Type B pancreatic cell (in vitro differentiated cells): ENCODE measurements around the gene COX4I2. TPM values are rescaled to one million over a fixed set of nuclear protein-coding genes. Genes with fewer than 3 reads are reported as not detected.
A peak's percentile ranks its signal among the peaks of the same experiment; 100 is the strongest.

Experiments used
- DNase-seq: peaks from one replicate; pipeline ENCODE4 v3.0.0; 2021; ENCODE audit warnings: mixed read lengths; ENCODE audit not compliant: unreplicated experiment; ENCODE audit errors: extremely low spot score
- H3K27ac Mint-ChIP-seq: 2 replicates; pipeline ENCODE4 v1.8.0; 2021; ENCODE audit warnings: mild to moderate bottlenecking, mixed read lengths
- H3K27me3 Mint-ChIP-seq: 2 replicates; pipeline ENCODE4 v1.8.0; 2021; ENCODE audit warnings: mixed read lengths
- H3K36me3 Mint-ChIP-seq: 2 replicates; pipeline ENCODE4 v1.8.0; 2021; ENCODE audit warnings: mixed read lengths
- H3K4me1 Mint-ChIP-seq: one replicate; pipeline ENCODE4 v1.8.0; 2021; ENCODE audit warnings: mixed read lengths; ENCODE audit not compliant: unreplicated experiment
- H3K4me3 Mint-ChIP-seq: 2 replicates; pipeline ENCODE4 v1.8.0; 2021; ENCODE audit warnings: mild to moderate bottlenecking, mixed read lengths
- H3K9me3 Mint-ChIP-seq: 2 replicates; pipeline ENCODE4 v1.8.0; 2021; ENCODE audit warnings: mixed read lengths
- CTCF ChIP-seq: fragments of 200-600 bp; sonication (generic); conservative IDR thresholded peaks from 2 replicates; pipeline ENCODE4 v1.5.0; 2021; ENCODE audit warnings: antibody characterized with exemption, mild to moderate bottlenecking
- total RNA-seq: library from RNA; stranded (reverse); gene quantifications from 2 replicates; pipeline ENCODE4 v1.2.1, GENCODE V29; 2021; ENCODE audit warnings: low replicate concordance

COX4I2 gene
- total RNA-seq, 1 donor from 2014 or later = not detected

- no peak overlapping the region for H3K27ac Mint-ChIP-seq
- no peak for DNase-seq
- H3K9me3 Mint-ChIP-seq = no peaks in the 10 kb centered on the region
- no peak for TF ChIP-seq CTCF
- no peak overlapping the region for H3K4me3 Mint-ChIP-seq
- H3K4me1 Mint-ChIP-seq = no peaks in the 10 kb centered on the region
- no peaks in the 10 kb centered on the region for H3K36me3 Mint-ChIP-seq
- peaks cover 5% of the 10 kb centered on the region for H3K27me3 Mint-ChIP-seq
Measured at GRCh38 chr20:31653561-31653960, 15.8 kb downstream of the COX4I2 start.

- no peaks in the 10 kb centered on the region for H3K9me3 Mint-ChIP-seq
- DNase-seq = no peak
- H3K36me3 Mint-ChIP-seq = no peaks in the 10 kb centered on the region
- peaks cover 5% of the 10 kb centered on the region for H3K27me3 Mint-ChIP-seq
- H3K4me1 Mint-ChIP-seq = no peaks in the 10 kb centered on the region
- no peak for TF ChIP-seq CTCF
- no peak overlapping the region for H3K4me3 Mint-ChIP-seq
- H3K27ac Mint-ChIP-seq = no peak overlapping the region
Measured at GRCh38 chr20:31654534-31654933, 16.8 kb downstream of the COX4I2 start.

GRCh38 chr20:31661625-31662371 lies 24.1 kb downstream of the COX4I2 start:
- Mint-ChIP-seq H3K4me3 (peak overlapping the region; percentile 84), H3K4me1 (peaks cover 49% of the 10 kb centered on the region), H3K9me3 (no peaks in the 10 kb centered on the region), H3K36me3 (peaks cover 7% of the 10 kb centered on the region), H3K27ac (peak overlapping the region; percentile 83), H3K27me3 (no peaks in the 10 kb centered on the region)
- peak; percentile 98 for TF ChIP-seq CTCF
- DNase-seq = peak; percentile 88

GRCh38 chr20:31662372-31662854 lies 24.7 kb downstream of the COX4I2 start:
- TF ChIP-seq CTCF = no peak
- Mint-ChIP-seq H3K4me1 (peaks cover 50% of the 10 kb centered on the region), H3K4me3 (peak overlapping the region; percentile 82), H3K9me3 (no peaks in the 10 kb centered on the region), H3K36me3 (peaks cover 8% of the 10 kb centered on the region), H3K27me3 (no peaks in the 10 kb centered on the region), H3K27ac (peak overlapping the region; percentile 83)
- DNase-seq = no peak

- H3K27me3 Mint-ChIP-seq = no peaks in the 10 kb centered on the region
- no peak for DNase-seq
- H3K4me1 Mint-ChIP-seq = peaks cover 58% of the 10 kb centered on the region
- H3K9me3 Mint-ChIP-seq = no peaks in the 10 kb centered on the region
- H3K36me3 Mint-ChIP-seq = peaks cover 14% of the 10 kb centered on the region
- no peak for TF ChIP-seq CTCF
- peak overlapping the region; percentile 90 for H3K27ac Mint-ChIP-seq
- H3K4me3 Mint-ChIP-seq = peak overlapping the region; percentile 40
Measured at GRCh38 chr20:31663524-31663837, 25.8 kb downstream of the COX4I2 start.
